Measurements from ENCODE around the gene CENPQ.

CENPQ gene

DNA sequence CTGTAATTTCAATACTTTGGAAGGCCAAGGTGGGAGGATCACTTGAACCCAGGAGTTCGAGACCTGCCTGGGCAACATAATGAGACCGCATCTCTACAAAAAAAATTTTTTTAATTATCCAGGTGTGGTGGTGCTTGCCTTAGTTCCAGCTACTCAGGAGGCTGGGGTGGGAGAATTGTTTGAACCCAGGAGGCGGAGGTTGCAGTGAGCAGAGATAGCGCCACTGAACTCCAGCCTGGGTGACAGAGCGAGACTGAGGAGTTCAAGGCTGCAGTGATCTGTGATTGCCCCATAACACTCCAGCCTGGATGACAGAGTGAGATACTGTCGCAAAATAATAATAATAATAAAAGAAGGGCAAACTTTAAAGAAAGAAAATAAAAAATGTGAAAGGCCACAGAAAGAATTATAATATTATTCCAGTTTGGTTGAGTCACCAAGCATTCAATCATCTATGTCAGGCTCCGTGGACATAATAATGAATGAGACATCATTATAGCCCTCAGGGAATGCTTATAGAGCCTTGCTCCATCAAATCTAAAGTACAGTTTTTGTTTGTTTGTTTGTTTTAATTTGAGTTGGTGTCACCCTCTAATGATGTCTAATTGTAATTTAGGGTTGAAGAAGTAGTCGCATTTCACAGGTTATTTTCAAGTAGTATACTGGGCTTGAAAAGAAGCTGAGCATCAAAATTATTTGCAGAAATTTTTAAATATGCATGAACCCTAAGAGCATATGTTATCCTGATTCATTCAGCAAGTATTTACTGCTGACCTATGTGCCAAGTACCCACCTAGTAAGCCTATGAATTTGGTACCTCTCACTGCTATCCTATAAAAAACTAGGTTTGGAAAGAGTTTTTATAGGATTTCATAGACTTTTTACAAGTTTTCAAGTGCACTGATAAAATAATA is 51.7 kb downstream of the CENPQ start:
- in situ Hi-C loops (cut with MboI; ENCODE audit: low pct_unique_long_range_greater_than_20kb, low sequenced_read_pairs, unreplicated experiment), result no loop called here
- DNase-seq (ENCODE audit: low spot score), result no peak
- TF ChIP-seq, protein P1, sequence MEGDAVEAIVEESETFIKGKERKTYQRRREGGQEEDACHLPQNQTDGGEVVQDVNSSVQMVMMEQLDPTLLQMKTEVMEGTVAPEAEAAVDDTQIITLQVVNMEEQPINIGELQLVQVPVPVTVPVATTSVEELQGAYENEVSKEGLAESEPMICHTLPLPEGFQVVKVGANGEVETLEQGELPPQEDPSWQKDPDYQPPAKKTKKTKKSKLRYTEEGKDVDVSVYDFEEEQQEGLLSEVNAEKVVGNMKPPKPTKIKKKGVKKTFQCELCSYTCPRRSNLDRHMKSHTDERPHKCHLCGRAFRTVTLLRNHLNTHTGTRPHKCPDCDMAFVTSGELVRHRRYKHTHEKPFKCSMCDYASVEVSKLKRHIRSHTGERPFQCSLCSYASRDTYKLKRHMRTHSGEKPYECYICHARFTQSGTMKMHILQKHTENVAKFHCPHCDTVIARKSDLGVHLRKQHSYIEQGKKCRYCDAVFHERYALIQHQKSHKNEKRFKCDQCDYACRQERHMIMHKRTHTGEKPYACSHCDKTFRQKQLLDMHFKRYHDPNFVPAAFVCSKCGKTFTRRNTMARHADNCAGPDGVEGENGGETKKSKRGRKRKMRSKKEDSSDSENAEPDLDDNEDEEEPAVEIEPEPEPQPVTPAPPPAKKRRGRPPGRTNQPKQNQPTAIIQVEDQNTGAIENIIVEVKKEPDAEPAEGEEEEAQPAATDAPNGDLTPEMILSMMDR (IDR thresholded peaks at IDR 0.05; ENCODE audit: extremely low read depth, insufficient read depth, missing control alignments), result no peak

DNA sequence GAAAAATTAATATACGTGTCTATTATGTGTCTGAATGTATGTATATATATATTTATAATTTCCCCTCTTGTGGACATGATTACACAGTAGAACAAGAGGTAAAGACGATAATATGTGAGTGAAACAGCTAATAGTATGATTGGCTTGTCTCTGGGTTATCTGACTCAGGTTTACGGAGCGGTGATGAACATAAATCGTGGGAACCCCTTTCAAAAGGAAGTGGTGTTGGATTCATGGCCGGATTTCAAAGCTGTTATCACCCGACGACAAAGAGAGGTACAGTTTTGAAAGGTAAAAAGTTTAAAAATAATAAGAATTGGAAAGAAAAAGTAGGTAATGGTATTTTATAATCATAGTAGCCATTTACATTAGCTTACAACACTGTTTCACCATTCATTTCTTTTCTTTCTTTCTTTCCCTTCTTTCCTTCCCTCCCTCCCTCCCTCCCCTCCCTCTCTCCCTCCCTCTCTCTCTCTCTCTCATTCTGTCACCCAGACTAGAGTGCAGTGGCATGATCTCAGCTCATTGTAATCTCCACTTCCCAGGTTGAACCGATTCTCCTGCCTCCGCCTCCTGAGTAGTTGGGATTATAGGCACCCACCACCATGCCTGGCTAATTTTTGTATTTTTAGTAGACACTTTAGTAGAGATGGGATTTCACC is 52.4 kb downstream of the CENPQ start:
- TF ChIP-seq, protein P1 (IDR thresholded peaks at IDR 0.05; ENCODE audit: extremely low read depth, insufficient read depth, missing control alignments), result no peak
- in situ Hi-C loops (cut with MboI; ENCODE audit: low pct_unique_long_range_greater_than_20kb, low sequenced_read_pairs, unreplicated experiment), result no loop called here
- DNase-seq (ENCODE audit: low spot score), result no peak

DNA sequence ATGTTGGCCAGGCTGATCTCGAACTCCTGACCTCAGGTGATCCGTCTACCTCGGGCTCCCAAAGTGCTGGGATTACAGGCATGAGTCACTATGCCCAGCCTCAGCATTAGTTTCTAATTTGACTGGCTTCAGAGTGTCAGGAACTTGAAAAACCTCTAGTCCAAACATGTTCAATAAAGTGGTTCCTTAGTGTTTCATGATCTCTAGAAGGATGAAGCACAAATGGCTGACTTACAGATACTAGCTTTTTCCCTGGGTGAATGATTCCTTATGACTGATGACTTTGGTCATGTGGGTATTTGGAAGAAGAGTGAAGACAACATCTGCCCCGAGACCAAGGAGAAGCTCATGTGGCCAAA is 53.0 kb downstream of the CENPQ start:
- TF ChIP-seq, protein P1 (IDR thresholded peaks at IDR 0.05; ENCODE audit: extremely low read depth, insufficient read depth, missing control alignments), result no peak
- no peak for DNase-seq (ENCODE audit: low spot score)

DNA sequence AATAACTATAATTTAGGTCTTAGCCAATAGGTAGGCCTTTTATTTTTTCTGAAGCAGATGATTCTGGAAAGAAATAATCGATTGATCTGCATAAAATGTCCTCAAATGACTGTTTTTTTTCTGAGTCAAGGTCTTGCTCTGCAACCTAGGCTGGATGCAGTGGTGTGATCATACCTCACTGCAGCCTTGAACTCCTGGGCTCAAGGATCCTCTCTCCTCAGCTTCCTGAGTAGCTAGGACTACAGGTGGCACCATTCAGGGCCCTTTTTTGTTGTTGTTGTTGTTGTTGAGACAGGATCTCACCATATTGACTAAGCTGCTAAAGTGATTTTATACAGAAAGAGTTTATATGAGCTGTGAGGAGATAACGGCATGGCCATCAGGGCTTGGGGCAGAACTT is 54.7 kb downstream of the CENPQ start:
- in situ Hi-C loops (cut with MboI; ENCODE audit: low pct_unique_long_range_greater_than_20kb, low sequenced_read_pairs, unreplicated experiment), result no loop called here
- TF ChIP-seq, protein P1 (IDR thresholded peaks at IDR 0.05; ENCODE audit: extremely low read depth, insufficient read depth, missing control alignments), result no peak
- DNase-seq (ENCODE audit: low spot score), result no peak

More for the DNA sequence above, 53.0 kb downstream of the CENPQ start:
- in situ Hi-C loops (cut with MboI; ENCODE audit: low pct_unique_long_range_greater_than_20kb, low sequenced_read_pairs, unreplicated experiment), result no loop called here

DNA sequence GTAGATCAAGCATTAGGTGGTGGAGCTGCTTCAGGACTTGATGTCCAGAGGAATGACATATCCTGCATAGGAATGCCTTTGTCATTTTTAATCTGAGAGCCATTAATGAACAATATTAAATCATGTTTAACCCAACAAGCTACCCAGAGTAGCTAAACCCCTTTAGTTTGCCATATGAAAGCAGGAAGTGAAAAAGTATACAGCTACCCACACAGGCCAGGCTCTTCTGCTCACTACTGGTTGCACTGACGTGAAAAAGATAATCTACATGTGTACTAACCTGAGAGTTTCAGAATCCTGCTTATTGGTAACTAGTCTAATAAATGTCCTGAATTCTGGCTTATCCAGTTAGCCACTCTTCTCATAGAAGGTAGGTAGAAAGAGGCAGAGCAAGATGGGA is 56.5 kb downstream of the CENPQ start:
- TF ChIP-seq, protein P1 (IDR thresholded peaks at IDR 0.05; ENCODE audit: extremely low read depth, insufficient read depth, missing control alignments), result no peak
- DNase-seq (ENCODE audit: low spot score), result no peak
- in situ Hi-C loops (cut with MboI; ENCODE audit: low pct_unique_long_range_greater_than_20kb, low sequenced_read_pairs, unreplicated experiment), result no loop called here

DNA sequence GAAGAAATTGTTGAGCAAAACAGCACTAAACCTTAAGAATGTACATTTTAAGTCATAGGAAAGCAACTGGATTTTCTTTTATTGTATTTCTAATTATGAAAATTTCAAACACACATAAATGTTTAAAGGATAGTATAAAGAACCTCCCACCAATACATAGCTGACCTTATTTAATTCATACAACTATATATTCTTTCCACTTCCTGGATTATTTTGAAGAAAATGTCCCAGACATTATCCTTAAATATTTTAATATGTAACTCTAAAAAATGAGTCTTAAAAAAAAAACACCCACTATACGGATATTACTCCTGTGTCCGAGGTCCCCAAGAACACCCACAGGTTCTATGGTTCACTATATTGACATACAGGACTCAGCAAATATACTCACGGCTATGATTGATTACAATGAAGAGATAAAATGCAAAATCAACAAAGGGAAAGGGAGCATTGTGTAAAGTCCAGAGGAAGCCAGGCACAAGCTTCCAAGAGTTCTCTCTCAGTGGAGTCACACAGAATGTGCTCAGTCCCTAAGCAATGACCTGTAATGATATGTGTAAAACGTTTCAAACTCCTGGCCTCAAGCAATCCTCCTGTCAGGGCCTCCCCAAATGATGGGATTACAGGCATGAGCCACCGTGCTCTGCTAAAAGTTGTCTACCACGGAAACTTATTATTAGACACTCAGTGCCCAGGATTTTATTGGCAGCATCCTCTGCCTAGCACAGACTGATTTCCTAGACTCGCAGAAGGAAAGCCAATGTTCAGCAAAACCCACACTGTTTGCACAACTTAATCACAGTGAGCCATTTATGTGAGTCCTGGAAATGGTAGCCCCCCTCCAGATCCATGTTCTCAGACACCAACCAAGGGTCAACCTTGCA is 59.8 kb downstream of the CENPQ start:
- in situ Hi-C loops (cut with MboI; ENCODE audit: low pct_unique_long_range_greater_than_20kb, low sequenced_read_pairs, unreplicated experiment), result no loop called here
- no peak for DNase-seq (ENCODE audit: low spot score)
- TF ChIP-seq, protein P1 (IDR thresholded peaks at IDR 0.05; ENCODE audit: extremely low read depth, insufficient read depth, missing control alignments), result no peak

All from GM13977 (cell line).